Tibial nerve (tissue), 3 donors: ENCODE results near the gene GPR132.

Experiments
- POLR2A ChIP-seq, 2 donors: fragments of 450-650 bp; IDR thresholded peaks; one replicate each; pipeline ENCODE4 v1.6.1; 2017; ENCODE audit warnings: antibody characterized with exemption in 2 of 2, mild to moderate bottlenecking in 2 of 2, moderate library complexity in 2 of 2
- TF ChIP-seq, protein P1 (sequence below), 5 experiments: fragments of 200-600 bp in 3 of 5; fragments of 450-650 bp in 2 of 5; sonication (generic) in 3 of 5; IDR thresholded peaks; one replicate each; pipeline ENCODE4 v1.5.1; 2016 to 2019; ENCODE audit warnings: antibody characterized with exemption in 5 of 5, mild to moderate bottlenecking in 3 of 5, moderate library complexity in 2 of 5

DNA sequence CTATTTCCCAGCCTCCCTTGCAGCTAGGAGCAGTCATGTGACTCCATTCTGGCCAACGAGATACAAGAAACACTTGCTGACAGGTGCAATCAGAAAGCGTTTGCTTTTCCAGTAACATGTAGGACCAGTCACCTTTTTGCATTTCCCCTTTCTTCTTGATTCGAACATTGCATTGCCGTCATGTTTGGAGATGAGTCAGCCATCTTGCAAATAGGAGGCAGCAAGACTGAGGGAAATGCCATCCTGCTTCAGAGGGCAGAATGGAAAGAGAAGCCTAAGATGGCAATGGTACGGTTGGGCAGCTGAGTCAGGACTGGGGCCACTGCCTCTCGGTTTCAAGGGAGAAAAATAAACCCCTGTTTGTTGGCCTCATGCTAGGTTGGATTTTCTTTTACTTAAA lies 34.5 kb upstream of the GPR132 start:
- TF ChIP-seq, protein P1, sequence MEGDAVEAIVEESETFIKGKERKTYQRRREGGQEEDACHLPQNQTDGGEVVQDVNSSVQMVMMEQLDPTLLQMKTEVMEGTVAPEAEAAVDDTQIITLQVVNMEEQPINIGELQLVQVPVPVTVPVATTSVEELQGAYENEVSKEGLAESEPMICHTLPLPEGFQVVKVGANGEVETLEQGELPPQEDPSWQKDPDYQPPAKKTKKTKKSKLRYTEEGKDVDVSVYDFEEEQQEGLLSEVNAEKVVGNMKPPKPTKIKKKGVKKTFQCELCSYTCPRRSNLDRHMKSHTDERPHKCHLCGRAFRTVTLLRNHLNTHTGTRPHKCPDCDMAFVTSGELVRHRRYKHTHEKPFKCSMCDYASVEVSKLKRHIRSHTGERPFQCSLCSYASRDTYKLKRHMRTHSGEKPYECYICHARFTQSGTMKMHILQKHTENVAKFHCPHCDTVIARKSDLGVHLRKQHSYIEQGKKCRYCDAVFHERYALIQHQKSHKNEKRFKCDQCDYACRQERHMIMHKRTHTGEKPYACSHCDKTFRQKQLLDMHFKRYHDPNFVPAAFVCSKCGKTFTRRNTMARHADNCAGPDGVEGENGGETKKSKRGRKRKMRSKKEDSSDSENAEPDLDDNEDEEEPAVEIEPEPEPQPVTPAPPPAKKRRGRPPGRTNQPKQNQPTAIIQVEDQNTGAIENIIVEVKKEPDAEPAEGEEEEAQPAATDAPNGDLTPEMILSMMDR (IDR thresholded peaks at IDR 0.05) = no peak
- TF ChIP-seq POLR2A (IDR thresholded peaks at IDR 0.05) = no peak
